K562 (cell line): ENCODE results near the gene SIT1.

Experiments used
- ATF7 ChIP-seq: fragments of 450-650 bp; IDR thresholded peaks from 2 replicates; pipeline ENCODE4 v1.7.1; 2014; ENCODE audit warnings: mild to moderate bottlenecking, moderate library complexity
- CHD2 ChIP-seq: IDR thresholded peaks from 2 replicates; pipeline ENCODE4 v1.6.1; 2011; ENCODE audit warnings: low read depth, low read length
- CTCF ChIP-seq, 3 experiments: IDR thresholded peaks in 2 of 3; conservative IDR thresholded peaks in 1 of 3; 2 replicates each; pipeline ENCODE4 v1.5.1; 2011 to 2012; ENCODE audit warnings: low read length in 3 of 3, mild to moderate bottlenecking in 3 of 3, control low read depth in 2 of 3, improper control_type of control experiment in 1 of 3, inconsistent platforms in 1 of 3, low read depth in 1 of 3, mixed read lengths in 1 of 3, moderate library complexity in 1 of 3; ENCODE audit not compliant: insufficient read depth in 2 of 3
- EZH2 ChIP-seq: IDR thresholded peaks from 2 replicates; pipeline ENCODE4 v1.6.1; 2012; ENCODE audit warnings: low read depth, mild to moderate bottlenecking, inconsistent platforms, low read length, borderline replicate concordance
- FOXJ2 ChIP-seq: fragments of 200-800 bp; sonication (Bioruptor generic); IDR thresholded peaks from 2 replicates; pipeline ENCODE4 v1.6.1; 2016; ENCODE audit warnings: missing genetic modification characterization, missing compliant biosample characterization
- HES1 ChIP-seq: fragments of 450-650 bp; IDR thresholded peaks from 2 replicates; pipeline ENCODE4 v1.6.1; 2016; ENCODE audit warnings: low read depth, mild to moderate bottlenecking, moderate library complexity
- MTA2 ChIP-seq: fragments of 450-650 bp; IDR thresholded peaks from 2 replicates; pipeline ENCODE4 v1.6.1; 2016; ENCODE audit warnings: low read depth
- POLR2A ChIP-seq: fragments of 450-650 bp; conservative IDR thresholded peaks from 2 replicates; pipeline ENCODE4 v1.6.1; 2016
- PTTG1 ChIP-seq: fragments of 450-650 bp; IDR thresholded peaks from 2 replicates; pipeline ENCODE4 v1.6.1; 2016; ENCODE audit warnings: low read depth, mild to moderate bottlenecking, missing genetic modification characterization, missing compliant biosample characterization
- ZFP36 ChIP-seq: fragments of 150-350 bp; IDR thresholded peaks from 2 replicates; pipeline ENCODE4 v1.6.1; 2018; ENCODE audit warnings: low read length, low read depth; ENCODE audit not compliant: partially characterized antibody
- ZNF232 ChIP-seq: sonication (generic); formaldehyde crosslinking; IDR thresholded peaks from 2 replicates; pipeline ENCODE4 v1.8.0; 2022; ENCODE audit warnings: mild to moderate bottlenecking, missing genetic modification reagents

- TF ChIP-seq CTCF (IDR thresholded peaks at IDR 0.05 in 2 of 3, conservative IDR thresholded peaks at IDR 0.05 in 1 of 3; ENCODE audit: insufficient read depth in 2 of 3, low read depth in 1 of 3, low read length in 3 of 3) = no peak
- no peak for TF ChIP-seq EZH2
- TF ChIP-seq ZNF232 = no peak
- no peak for TF ChIP-seq FOXJ2
- TF ChIP-seq ZFP36 = no peak
- no peak for TF ChIP-seq HES1
- TF ChIP-seq ATF7 = no peak
- TF ChIP-seq POLR2A = no peak
- TF ChIP-seq CHD2 = no peak
- TF ChIP-seq MTA2 = no peak
- TF ChIP-seq PTTG1 (tag) = no peak
Observed at GRCh38 chr9:35674025-35674361, 23.3 kb upstream of the SIT1 start.
